Measurements from ENCODE around the gene MOB2. TPM values are rescaled to one million over a fixed set of nuclear protein-coding genes. Genes with fewer than 3 reads are reported as not detected.

MOB2 gene
- total RNA-seq, 1 experiment from 2014 or later = 22.7 TPM

- Histone ChIP-seq H2BK15ac (ENCODE audit: low read depth, low read length) (no peak overlapping the region), H2BK20ac (ENCODE audit: low read depth, low read length, poor library complexity, severe bottlenecking) (no peak overlapping the region), H3K9ac (ENCODE audit: extremely low read depth, insufficient read length, low read length) (no peak overlapping the region), H3K4me1 (ENCODE audit: insufficient read depth, low read length) (no peaks in the 10 kb centered on the region), H3T11ph (ENCODE audit: low read length) (no peak overlapping the region), H4K5ac (ENCODE audit: insufficient read length, low read depth, low read length) (no peak overlapping the region), H3K14ac (ENCODE audit: insufficient read depth, low read length) (no peak overlapping the region; the same call in 1 of the 2 replicates), H3K4ac (ENCODE audit: low read depth, low read length) (no peak overlapping the region), H3K27me3 (ENCODE audit: insufficient read depth, low read length) (no peaks in the 10 kb centered on the region), H3K9me3 (ENCODE audit: control insufficient read depth, low read depth, low read length) (no peaks in the 10 kb centered on the region), H3K27ac (ENCODE audit: insufficient read length, low read depth, low read length) (no peak overlapping the region), H2BK120ac (ENCODE audit: low read depth, low read length, poor library complexity, severe bottlenecking) (no peak overlapping the region), H4K91ac (ENCODE audit: insufficient read length, low read depth, low read length) (no peak overlapping the region), H2AK5ac (ENCODE audit: insufficient read length, low read length) (no peak overlapping the region), H3K18ac (ENCODE audit: insufficient read length, low read depth, low read length) (no peak overlapping the region), H3K23me2 (ENCODE audit: insufficient read length, low read depth, low read length, poor library complexity, severe bottlenecking) (no peaks in the 10 kb centered on the region), H2AFZ (ENCODE audit: low read length) (no peak overlapping the region), H3K79me2 (ENCODE audit: insufficient read depth, low read length) (no peaks in the 10 kb centered on the region), H3K79me1 (ENCODE audit: insufficient read depth, low read depth, low read length, poor library complexity, severe bottlenecking) (no peaks in the 10 kb centered on the region), H4K8ac (replicated peaks; ENCODE audit: insufficient read length, low read depth, low read length) (no peak overlapping the region), H3K56ac (ENCODE audit: insufficient read length, low read depth, low read length) (no peak overlapping the region), H2BK12ac (ENCODE audit: insufficient read length, low read depth, low read length) (no peak overlapping the region), H3K4me2 (ENCODE audit: insufficient read depth, insufficient read length, low read length) (no peak overlapping the region), H4K20me1 (ENCODE audit: control insufficient read depth, insufficient read depth, insufficient read length) (peaks cover 4% of the 10 kb centered on the region), H2BK5ac (ENCODE audit: insufficient read length, low read length) (no peak overlapping the region), H3K23ac (ENCODE audit: insufficient read length, low read depth, low read length) (no peak overlapping the region)
- Mint-ChIP-seq H3K4me1 (peaks cover 0 to 3% of the 10 kb centered on the region in 2 experiments; a peak in 1 of 4 replicates), H3K27ac (no peak overlapping the region), H3K36me3 (ENCODE audit: insufficient read depth in 1 of 3, low read depth in 3 of 3) (peaks cover 5 to 8% (median 5%) of the 10 kb centered on the region in 3 experiments; a peak in 6 of 7 replicates), H3K9me3 (no peaks in the 10 kb centered on the region), H3K4me3 (no peak overlapping the region), H3K27me3 (ENCODE audit: low read depth) (no peaks in the 10 kb centered on the region)
- WGBS (ENCODE audit: extremely low coverage, insufficient read length, low lambda C conversion rate) = no CpG with 5 or more reads among the region's 9 CpGs
- no peak for DNase-seq
- no peak for TF ChIP-seq CTCF (conservative IDR thresholded peaks at IDR 0.05)
Measured at GRCh38 chr11:1446623-1447022, 40.0 kb downstream of the MOB2 start.
